ENCODE data around the gene CNPY3. TPM values are rescaled to one million over a fixed set of nuclear protein-coding genes. Genes with fewer than 3 reads are reported as not detected.
"Not testable (repeated sequence)": the region's sequence is repeated elsewhere in the genome, so short reads cannot be mapped to it uniquely, and the experiment has no call there.

Gene CNPY3
- total RNA-seq = 9.7 and 14.0 TPM in 2 replicates

DNA sequence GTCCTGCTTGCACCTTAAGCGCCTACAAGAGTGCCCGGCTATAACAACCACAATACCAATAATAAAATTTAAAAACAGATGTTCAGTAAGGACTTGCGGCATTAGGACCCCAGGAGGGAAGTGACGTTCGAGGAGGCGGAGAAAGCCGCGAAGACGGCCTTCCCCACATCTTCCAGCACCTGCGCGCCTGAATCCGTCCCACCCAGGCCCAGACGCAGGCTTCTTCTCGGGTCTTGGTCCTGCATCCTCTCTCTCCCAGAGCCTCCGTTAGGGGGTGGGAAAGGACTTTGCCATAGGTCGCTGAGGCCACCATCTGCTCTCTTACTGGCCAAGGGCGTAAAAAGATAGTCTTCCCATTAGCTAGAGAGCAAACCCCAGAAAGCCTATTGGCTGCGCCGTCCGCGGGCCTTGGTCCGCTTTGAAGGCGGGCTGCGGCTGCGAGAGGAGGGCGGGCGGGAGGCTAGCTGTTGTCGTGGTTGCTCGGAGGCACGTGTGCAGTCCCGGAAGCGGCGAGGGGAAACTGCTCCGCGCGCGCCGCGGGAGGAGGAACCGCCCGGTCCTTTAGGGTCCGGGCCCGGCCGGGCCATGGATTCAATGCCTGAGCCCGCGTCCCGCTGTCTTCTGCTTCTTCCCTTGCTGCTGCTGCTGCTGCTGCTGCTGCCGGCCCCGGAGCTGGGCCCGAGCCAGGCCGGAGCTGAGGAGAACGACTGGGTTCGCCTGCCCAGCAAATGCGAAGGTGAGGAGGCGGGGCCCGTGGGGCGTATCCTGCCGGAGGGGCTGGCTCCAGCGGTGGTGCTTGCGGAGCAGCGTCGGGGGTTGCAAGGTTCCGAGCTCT, at the start of gene CNPY3:
CNPY3 (plus strand) TSS at position 495 of the 835 bp plus-strand sequence; CDS start at position 586, 91 bp downstream.
- Histone ChIP-seq H3K36me3 (ENCODE audit: control insufficient read depth, insufficient read depth, low read length) (peaks cover under 1% of the 10 kb centered on the region), H3K4me3 (ENCODE audit: low read depth, low read length) (peak within 1 kb of the TSS; percentile 59), H3K27me3 (ENCODE audit: control insufficient read depth, insufficient read depth, low read length) (no peaks in the 10 kb centered on the region)
- FAIRE-seq = no peak
- DNase-seq (ENCODE audit: low read depth) = peak; percentile 96
- no peak for TF ChIP-seq CTCF (IDR thresholded peaks at IDR 0.05; ENCODE audit: insufficient read depth, low read length, severe bottlenecking)

- H3K27me3 ChIP-seq (ENCODE audit: control insufficient read depth, insufficient read depth, low read length); DNase-seq (ENCODE audit: low read depth); FAIRE-seq: not testable (repeated sequence)
- Histone ChIP-seq H3K4me3 (ENCODE audit: low read depth, low read length) (peak overlapping the region; percentile 81), H3K36me3 (ENCODE audit: control insufficient read depth, insufficient read depth, low read length) (peaks cover 15% of the 10 kb centered on the region)
Measured at GRCh38 chr6:42880240-42880817, 49.0 kb upstream of the CNPY3 start.

DNA sequence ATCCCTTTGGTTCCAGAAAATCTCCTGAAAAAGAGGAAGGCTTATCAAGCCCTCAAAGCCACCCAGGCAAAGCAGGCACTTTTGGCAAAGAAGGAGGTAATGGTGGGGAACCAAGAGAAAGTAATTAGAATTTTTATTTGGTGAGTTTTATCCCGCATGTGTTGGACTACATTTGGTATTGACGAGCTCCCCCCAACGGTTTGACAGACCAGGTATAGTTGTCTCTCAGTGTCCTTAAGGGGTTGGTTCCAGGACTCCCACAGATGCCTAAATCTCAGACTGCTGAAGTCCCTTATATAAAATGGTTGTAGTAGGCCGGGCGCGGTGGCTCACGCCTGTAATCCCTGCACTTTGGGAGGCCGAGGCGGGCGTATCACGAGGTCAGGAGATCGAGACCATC, 48.4 kb upstream of the CNPY3 start:
- peak overlapping the region; percentile 81 for H3K4me3 ChIP-seq (ENCODE audit: low read depth, low read length)
- peaks cover 18% of the 10 kb centered on the region for H3K36me3 ChIP-seq (ENCODE audit: control insufficient read depth, insufficient read depth, low read length)
- not testable (repeated sequence) for DNase-seq (ENCODE audit: low read depth); H3K27me3 ChIP-seq (ENCODE audit: control insufficient read depth, insufficient read depth, low read length); FAIRE-seq

DNA sequence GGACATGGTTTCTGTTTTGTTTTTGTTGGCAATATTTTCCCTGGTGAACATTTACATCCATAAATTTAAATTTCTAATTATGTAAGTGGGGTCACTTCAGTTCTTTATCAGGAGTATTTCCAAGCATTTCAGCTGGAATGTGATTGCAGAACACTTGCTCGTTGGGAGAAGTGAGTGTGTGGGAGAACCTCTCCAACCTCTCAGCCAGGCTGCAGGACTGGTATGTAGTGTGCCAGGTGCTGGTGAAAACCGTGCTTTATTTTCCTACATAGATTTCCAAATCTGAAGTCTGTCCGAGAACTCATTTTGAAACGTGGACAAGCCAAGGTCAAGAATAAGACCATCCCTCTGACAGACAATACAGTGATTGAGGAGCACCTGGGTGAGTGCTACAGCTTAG, 43.6 kb upstream of the CNPY3 start:
- H3K4me3 ChIP-seq (ENCODE audit: low read depth, low read length) = no peak overlapping the region
- no peaks in the 10 kb centered on the region for H3K27me3 ChIP-seq (ENCODE audit: control insufficient read depth, insufficient read depth, low read length)
- no peak for TF ChIP-seq CTCF (IDR thresholded peaks at IDR 0.05; ENCODE audit: insufficient read depth, low read length, severe bottlenecking)
- H3K36me3 ChIP-seq (ENCODE audit: control insufficient read depth, insufficient read depth, low read length) = peaks cover 20% of the 10 kb centered on the region
- no peak for DNase-seq (ENCODE audit: low read depth)
- no peak for FAIRE-seq

- H3K36me3 ChIP-seq (ENCODE audit: control insufficient read depth, insufficient read depth, low read length) = peaks cover 16% of the 10 kb centered on the region
- FAIRE-seq; H3K4me3 ChIP-seq (ENCODE audit: low read depth, low read length); DNase-seq (ENCODE audit: low read depth); H3K27me3 ChIP-seq (ENCODE audit: control insufficient read depth, insufficient read depth, low read length): not testable (repeated sequence)
Measured at GRCh38 chr6:42888201-42888600, 41.1 kb upstream of the CNPY3 start.

GRCh38 chr6:42889815-42890214, 39.5 kb upstream of the CNPY3 start:
- H3K4me3 ChIP-seq (ENCODE audit: low read depth, low read length) = peak overlapping the region; percentile 98
- H3K27me3 ChIP-seq (ENCODE audit: control insufficient read depth, insufficient read depth, low read length) = no peaks in the 10 kb centered on the region
- H3K36me3 ChIP-seq (ENCODE audit: control insufficient read depth, insufficient read depth, low read length) = peaks cover 6% of the 10 kb centered on the region
- no peak for DNase-seq (ENCODE audit: low read depth)
- no peak for FAIRE-seq
- TF ChIP-seq CTCF (IDR thresholded peaks at IDR 0.05; ENCODE audit: insufficient read depth, low read length, severe bottlenecking) = no peak

DNA sequence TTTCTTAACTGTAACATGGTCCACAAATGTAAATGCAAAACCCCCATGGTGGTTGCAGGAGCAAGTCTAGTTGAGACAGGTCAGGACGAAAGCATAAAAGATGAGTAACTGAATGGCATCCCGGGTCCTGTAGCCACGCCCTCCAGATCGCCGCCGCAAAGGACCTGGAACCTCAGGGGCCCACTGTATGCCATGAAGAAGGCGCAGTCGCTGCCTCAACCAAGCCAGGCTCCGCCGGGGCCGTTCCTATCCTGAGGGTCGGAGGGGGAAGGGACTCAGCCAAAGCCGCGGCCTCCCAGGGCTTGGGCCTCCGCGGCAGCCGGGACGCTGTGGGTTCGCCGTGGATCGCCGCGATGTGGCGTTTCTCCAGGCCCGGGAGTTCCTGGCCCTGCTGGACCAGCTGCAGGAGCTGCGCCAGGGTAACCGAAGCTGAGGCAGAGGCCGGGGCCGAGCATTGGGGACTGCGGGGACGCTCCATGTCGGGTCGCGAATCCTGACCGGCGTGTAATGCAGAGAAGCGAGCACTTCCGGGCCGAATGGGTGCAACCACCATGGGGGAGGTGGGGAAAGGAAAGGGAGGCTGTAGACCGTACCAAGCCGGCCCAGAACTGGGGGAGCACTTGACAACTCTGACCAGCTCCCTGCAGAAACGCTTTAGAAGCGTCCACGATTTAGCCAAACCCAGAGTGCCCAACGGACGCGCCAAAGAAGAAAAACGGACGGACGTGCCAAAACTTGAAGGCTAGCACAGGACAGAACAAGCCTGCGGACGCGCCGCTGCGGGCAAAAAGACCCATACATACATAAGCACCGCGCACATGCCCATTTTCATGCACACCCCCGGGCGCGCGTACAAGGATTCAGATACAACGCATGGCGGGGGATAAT, 38.7 kb upstream of the CNPY3 start:
- peak overlapping the region; percentile 98 for H3K4me3 ChIP-seq (ENCODE audit: low read depth, low read length)
- no peaks in the 10 kb centered on the region for H3K27me3 ChIP-seq (ENCODE audit: control insufficient read depth, insufficient read depth, low read length)
- peaks cover 5% of the 10 kb centered on the region for H3K36me3 ChIP-seq (ENCODE audit: control insufficient read depth, insufficient read depth, low read length)
- DNase-seq (ENCODE audit: low read depth) (peak; percentile 98), FAIRE-seq (no peak)
- TF ChIP-seq CTCF (IDR thresholded peaks at IDR 0.05; ENCODE audit: insufficient read depth, low read length, severe bottlenecking) = no peak

Data from bronchial epithelial cell (primary cell).